DOHH2 (cell line): ENCODE measurements around the gene KLK12.

ENCODE experiments used
- H3F3A ChIP-seq: fragments of 200-600 bp; sonication (generic), shearing (Covaris generic); 2 replicates; pipeline ENCODE4 v1.6.0; 2016; ENCODE audit warnings: antibody characterized with exemption, mild to moderate bottlenecking; ENCODE audit not compliant: control insufficient read depth, insufficient read depth
- H3K27ac ChIP-seq: fragments of 200-600 bp; sonication (generic); 2 replicates; pipeline ENCODE4 v1.5.1; 2014; ENCODE audit warnings: low read depth, mild to moderate bottlenecking, low read length, moderate library complexity
- H3K27me3 ChIP-seq: fragments of 200-600 bp; sonication (generic); 2 replicates; pipeline ENCODE4 v1.6.1; 2014; ENCODE audit warnings: mild to moderate bottlenecking, low read length, mixed read lengths; ENCODE audit not compliant: control insufficient read depth
- H3K36me3 ChIP-seq: fragments of 200-600 bp; sonication (generic); 2 replicates; pipeline ENCODE4 v1.6.1; 2014; ENCODE audit warnings: mild to moderate bottlenecking, low read length, moderate library complexity, mixed read lengths; ENCODE audit not compliant: control insufficient read depth
- H3K4me1 ChIP-seq: fragments of 200-600 bp; sonication (generic); 2 replicates; pipeline ENCODE4 v1.6.1; 2014; ENCODE audit warnings: mild to moderate bottlenecking, low read length, mixed read lengths; ENCODE audit not compliant: control insufficient read depth
- H3K4me2 ChIP-seq: fragments of 200-600 bp; sonication (generic); 2 replicates; pipeline ENCODE4 v1.6.0; 2014; ENCODE audit warnings: mild to moderate bottlenecking, low read length, moderate library complexity
- H3K4me3 ChIP-seq: fragments of 200-600 bp; sonication (generic); 2 replicates; pipeline ENCODE4 v1.5.1; 2014; ENCODE audit warnings: mild to moderate bottlenecking, low read length, mixed read lengths
- H3K79me2 ChIP-seq: fragments of 200-600 bp; sonication (generic); 2 replicates; pipeline ENCODE4 v1.6.1; 2014; ENCODE audit warnings: mild to moderate bottlenecking, low read length, mixed read lengths; ENCODE audit not compliant: control insufficient read depth
- H3K9me2 ChIP-seq: fragments of 200-600 bp; sonication (generic); replicated peaks from 2 replicates; pipeline ENCODE4 v1.6.1; 2014; ENCODE audit warnings: mild to moderate bottlenecking, low read length, mixed read lengths; ENCODE audit not compliant: control insufficient read depth
- H3K9me3 ChIP-seq: fragments of 200-600 bp; sonication (generic); 2 replicates; pipeline ENCODE4 v1.6.1; 2014; ENCODE audit warnings: antibody characterized with exemption, low read length, mixed read lengths; ENCODE audit not compliant: control insufficient read depth, insufficient read depth
- H4K20me1 ChIP-seq: fragments of 200-600 bp; sonication (generic); 2 replicates; pipeline ENCODE4 v1.6.0; 2014; ENCODE audit warnings: low read depth, mild to moderate bottlenecking, antibody characterized with exemption, low read length, moderate library complexity; ENCODE audit not compliant: control insufficient read depth, insufficient read depth
- EZH2phosphoT487 ChIP-seq: fragments of 200-600 bp; sonication (generic); IDR thresholded peaks from 2 replicates; pipeline ENCODE4 v1.6.1; 2017; ENCODE audit warnings: borderline replicate concordance, mild to moderate bottlenecking, antibody characterized with exemption, low read length, moderate library complexity, mixed read lengths
- TF ChIP-seq, protein P1 (sequence below): fragments of 200-600 bp; sonication (generic); IDR thresholded peaks from one replicate; pipeline ENCODE4 v1.5.1; 2014; ENCODE audit warnings: antibody characterized with exemption, mild to moderate bottlenecking, low read depth, low read length; ENCODE audit not compliant: poor library complexity, severe bottlenecking

Gene KLK12

DNA sequence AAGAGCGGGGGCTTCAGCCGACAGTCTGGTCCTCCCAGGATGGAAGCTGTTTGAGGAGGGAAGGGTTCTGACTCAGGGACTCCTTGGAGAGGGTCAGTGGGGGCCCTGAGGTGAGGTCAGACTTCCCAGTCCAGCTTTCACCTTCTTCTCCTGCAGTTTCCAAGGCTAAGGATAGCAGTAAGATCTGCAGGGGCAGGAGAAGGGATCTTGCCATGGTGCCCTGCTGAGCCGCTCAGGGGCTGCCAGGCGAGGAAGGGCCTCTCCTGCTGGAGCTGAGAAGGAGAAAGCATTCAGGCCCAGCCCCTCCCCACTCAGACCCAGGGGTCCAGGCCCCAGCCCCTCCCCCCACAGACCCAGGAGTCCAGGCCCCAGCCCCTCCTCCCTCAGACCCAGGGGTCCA lies 52.6 kb downstream of the KLK12 start:
- Histone ChIP-seq H3F3A (no peaks in the 10 kb centered on the region), H3K4me1 (no peaks in the 10 kb centered on the region), H4K20me1 (no peaks in the 10 kb centered on the region), H3K27ac (no peak overlapping the region), H3K79me2 (no peaks in the 10 kb centered on the region), H3K36me3 (no peaks in the 10 kb centered on the region), H3K4me2 (no peak overlapping the region), H3K9me2 (no peaks in the 10 kb centered on the region), H3K27me3 (peaks cover 6% of the 10 kb centered on the region), H3K9me3 (no peaks in the 10 kb centered on the region), H3K4me3 (no peak overlapping the region)
- TF ChIP-seq, protein P1, sequence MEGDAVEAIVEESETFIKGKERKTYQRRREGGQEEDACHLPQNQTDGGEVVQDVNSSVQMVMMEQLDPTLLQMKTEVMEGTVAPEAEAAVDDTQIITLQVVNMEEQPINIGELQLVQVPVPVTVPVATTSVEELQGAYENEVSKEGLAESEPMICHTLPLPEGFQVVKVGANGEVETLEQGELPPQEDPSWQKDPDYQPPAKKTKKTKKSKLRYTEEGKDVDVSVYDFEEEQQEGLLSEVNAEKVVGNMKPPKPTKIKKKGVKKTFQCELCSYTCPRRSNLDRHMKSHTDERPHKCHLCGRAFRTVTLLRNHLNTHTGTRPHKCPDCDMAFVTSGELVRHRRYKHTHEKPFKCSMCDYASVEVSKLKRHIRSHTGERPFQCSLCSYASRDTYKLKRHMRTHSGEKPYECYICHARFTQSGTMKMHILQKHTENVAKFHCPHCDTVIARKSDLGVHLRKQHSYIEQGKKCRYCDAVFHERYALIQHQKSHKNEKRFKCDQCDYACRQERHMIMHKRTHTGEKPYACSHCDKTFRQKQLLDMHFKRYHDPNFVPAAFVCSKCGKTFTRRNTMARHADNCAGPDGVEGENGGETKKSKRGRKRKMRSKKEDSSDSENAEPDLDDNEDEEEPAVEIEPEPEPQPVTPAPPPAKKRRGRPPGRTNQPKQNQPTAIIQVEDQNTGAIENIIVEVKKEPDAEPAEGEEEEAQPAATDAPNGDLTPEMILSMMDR = no peak
- no peak for TF ChIP-seq EZH2phosphoT487

DNA sequence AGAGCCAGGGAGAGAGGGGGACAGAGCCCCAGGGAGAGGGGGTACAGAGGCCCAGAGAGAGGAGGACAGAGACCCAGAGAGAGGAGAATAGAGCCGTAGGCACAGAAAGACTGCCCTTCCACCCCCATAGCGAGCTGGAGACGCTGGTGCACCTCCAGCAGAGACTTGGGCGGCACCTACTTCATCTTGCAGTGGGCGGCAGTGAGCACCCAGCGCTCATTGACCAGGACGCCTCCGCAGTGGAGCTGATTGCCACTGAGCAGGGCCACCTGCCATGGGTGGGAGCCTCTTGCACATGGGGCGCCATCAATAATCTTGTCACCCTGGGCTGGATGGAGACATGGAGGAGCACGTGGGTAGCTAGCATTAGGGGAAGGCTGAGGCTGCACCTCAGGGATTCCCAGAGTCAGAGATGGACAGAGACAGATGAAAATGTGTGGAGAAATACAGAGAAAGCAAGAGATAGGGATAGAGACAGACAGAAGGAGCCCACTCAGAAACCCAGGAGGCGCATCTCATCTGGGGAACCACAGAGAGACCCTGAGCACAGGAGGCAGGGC lies 53.1 kb downstream of the KLK12 start:
- Histone ChIP-seq H3K4me1 (no peaks in the 10 kb centered on the region), H3K36me3 (no peaks in the 10 kb centered on the region), H3F3A (no peaks in the 10 kb centered on the region), H3K27ac (no peak overlapping the region), H3K9me2 (no peaks in the 10 kb centered on the region), H3K79me2 (no peaks in the 10 kb centered on the region), H3K4me3 (no peak overlapping the region), H4K20me1 (no peaks in the 10 kb centered on the region), H3K27me3 (peaks cover 4% of the 10 kb centered on the region; the same call in 1 of the 2 replicates), H3K4me2 (no peak overlapping the region), H3K9me3 (no peaks in the 10 kb centered on the region)
- no peak for TF ChIP-seq EZH2phosphoT487
- TF ChIP-seq, protein P1 = no peak

DNA sequence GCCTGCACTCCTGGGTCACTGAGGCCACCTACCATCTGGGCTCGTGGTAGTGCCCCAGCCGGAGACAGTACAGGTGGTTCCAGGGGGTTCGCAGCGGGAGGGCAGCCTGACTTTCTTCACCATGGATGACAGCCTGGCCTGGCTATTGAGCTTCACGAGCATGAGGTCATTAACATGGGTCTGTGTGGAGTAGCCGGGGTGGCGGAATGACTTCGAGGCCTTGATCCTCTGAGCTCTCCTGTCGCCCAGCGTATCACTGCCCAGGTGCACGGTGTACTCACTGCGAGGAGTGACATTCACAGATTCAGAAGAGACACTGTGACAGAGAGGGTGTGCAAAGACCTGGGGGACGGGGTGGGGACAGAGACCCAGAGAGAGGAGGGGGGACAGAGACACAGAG lies 54.6 kb downstream of the KLK12 start:
- no peak overlapping the region for H3K4me2 ChIP-seq
- H3K9me3 ChIP-seq = no peaks in the 10 kb centered on the region
- H3K36me3 ChIP-seq = no peaks in the 10 kb centered on the region
- H3K4me3 ChIP-seq = no peak overlapping the region
- no peaks in the 10 kb centered on the region for H3K9me2 ChIP-seq
- H3K27ac ChIP-seq = no peak overlapping the region
- H3K27me3 ChIP-seq = no peaks in the 10 kb centered on the region
- H4K20me1 ChIP-seq = no peaks in the 10 kb centered on the region
- H3K79me2 ChIP-seq = no peaks in the 10 kb centered on the region
- H3F3A ChIP-seq = no peaks in the 10 kb centered on the region
- no peak for TF ChIP-seq EZH2phosphoT487
- TF ChIP-seq, protein P1 = no peak
- H3K4me1 ChIP-seq = no peaks in the 10 kb centered on the region
